BE2C (cell line): ENCODE measurements around the gene PRR15.

Source experiments
- DNase-seq: peaks from one replicate; pipeline ENCODE4 v3.0.0-alpha.2; 2020
- H3K27me3 ChIP-seq: fragments of 250-450 bp; sonication (Bioruptor Pico); 2 replicates; pipeline ENCODE4 v1.5.1; 2020; ENCODE audit warnings: mild to moderate bottlenecking
- H3K36me3 ChIP-seq: fragments of 250-450 bp; sonication (Bioruptor Pico); 2 replicates; pipeline ENCODE4 v1.5.1; 2020; ENCODE audit warnings: mild to moderate bottlenecking
- H3K4me1 ChIP-seq: fragments of 250-450 bp; sonication (Bioruptor Pico); 2 replicates; pipeline ENCODE4 v1.5.1; 2020
- H3K4me3 ChIP-seq: 2 replicates; pipeline ENCODE4 v1.5.1; 2011; ENCODE audit warnings: low read depth, low read length
- H3K9me3 ChIP-seq: fragments of 250-450 bp; sonication (Bioruptor Pico); 2 replicates; pipeline ENCODE4 v1.5.1; 2020
- CTCF ChIP-seq: IDR thresholded peaks from 2 replicates; pipeline ENCODE4 v1.5.1; 2012; ENCODE audit warnings: mild to moderate bottlenecking, low read depth, low read length

Gene PRR15

GRCh38 chr7:29607889-29608288, 44.3 kb downstream of the PRR15 start:
- no peaks in the 10 kb centered on the region for H3K36me3 ChIP-seq
- no peak overlapping the region for H3K4me3 ChIP-seq
- H3K9me3 ChIP-seq = no peaks in the 10 kb centered on the region
- no peak for TF ChIP-seq CTCF
- H3K27me3 ChIP-seq = no peaks in the 10 kb centered on the region; the same call in 1 of the 2 replicates
- no peak for DNase-seq
- no peaks in the 10 kb centered on the region for H3K4me1 ChIP-seq

GRCh38 chr7:29609162-29610037, 45.8 kb downstream of the PRR15 start:
- H3K36me3 ChIP-seq = no peaks in the 10 kb centered on the region
- peak; percentile 79 for TF ChIP-seq CTCF
- no peaks in the 10 kb centered on the region; the same call in 1 of the 2 replicates for H3K27me3 ChIP-seq
- H3K9me3 ChIP-seq = no peaks in the 10 kb centered on the region
- no peaks in the 10 kb centered on the region for H3K4me1 ChIP-seq
- no peak overlapping the region for H3K4me3 ChIP-seq
- no peak for DNase-seq

- no peak for DNase-seq
- TF ChIP-seq CTCF = no peak
- Histone ChIP-seq H3K27me3 (no peaks in the 10 kb centered on the region; the same call in 1 of the 2 replicates), H3K36me3 (no peaks in the 10 kb centered on the region), H3K4me3 (no peak overlapping the region), H3K9me3 (no peaks in the 10 kb centered on the region), H3K4me1 (no peaks in the 10 kb centered on the region)
Measured at GRCh38 chr7:29610086-29610485, 46.5 kb downstream of the PRR15 start.

GRCh38 chr7:29611941-29612544, 48.4 kb downstream of the PRR15 start:
- no peak for DNase-seq
- no peak for TF ChIP-seq CTCF
- Histone ChIP-seq H3K27me3 (no peaks in the 10 kb centered on the region; the same call in 1 of the 2 replicates), H3K4me3 (no peak overlapping the region), H3K4me1 (no peaks in the 10 kb centered on the region), H3K9me3 (no peaks in the 10 kb centered on the region), H3K36me3 (no peaks in the 10 kb centered on the region)

GRCh38 chr7:29612596-29612995, 49.0 kb downstream of the PRR15 start:
- Histone ChIP-seq H3K9me3 (no peaks in the 10 kb centered on the region), H3K4me3 (no peak overlapping the region), H3K36me3 (no peaks in the 10 kb centered on the region), H3K27me3 (no peaks in the 10 kb centered on the region), H3K4me1 (no peaks in the 10 kb centered on the region)
- DNase-seq = no peak
- no peak for TF ChIP-seq CTCF

GRCh38 chr7:29613100-29613499, 49.5 kb downstream of the PRR15 start:
- DNase-seq = no peak
- Histone ChIP-seq H3K4me1 (no peaks in the 10 kb centered on the region), H3K36me3 (no peaks in the 10 kb centered on the region), H3K27me3 (no peaks in the 10 kb centered on the region), H3K9me3 (no peaks in the 10 kb centered on the region), H3K4me3 (no peak overlapping the region)
- no peak for TF ChIP-seq CTCF
